ENCODE results near the gene OIT3. TPM values are rescaled to one million over a fixed set of nuclear protein-coding genes. Genes with fewer than 3 reads are reported as not detected.

Gene OIT3
- total RNA-seq (2022; extraction: Qiagen RNA extraction) = 0.11 TPM in 1 of 5 replicates, not detected in the others

GRCh38 chr10:72893136-72893798 lies at the start of gene OIT3:
TSS of gene OIT3 (plus strand) at chr10:72893739. CDS start at chr10:72893799, 60 bp downstream.

DNA sequence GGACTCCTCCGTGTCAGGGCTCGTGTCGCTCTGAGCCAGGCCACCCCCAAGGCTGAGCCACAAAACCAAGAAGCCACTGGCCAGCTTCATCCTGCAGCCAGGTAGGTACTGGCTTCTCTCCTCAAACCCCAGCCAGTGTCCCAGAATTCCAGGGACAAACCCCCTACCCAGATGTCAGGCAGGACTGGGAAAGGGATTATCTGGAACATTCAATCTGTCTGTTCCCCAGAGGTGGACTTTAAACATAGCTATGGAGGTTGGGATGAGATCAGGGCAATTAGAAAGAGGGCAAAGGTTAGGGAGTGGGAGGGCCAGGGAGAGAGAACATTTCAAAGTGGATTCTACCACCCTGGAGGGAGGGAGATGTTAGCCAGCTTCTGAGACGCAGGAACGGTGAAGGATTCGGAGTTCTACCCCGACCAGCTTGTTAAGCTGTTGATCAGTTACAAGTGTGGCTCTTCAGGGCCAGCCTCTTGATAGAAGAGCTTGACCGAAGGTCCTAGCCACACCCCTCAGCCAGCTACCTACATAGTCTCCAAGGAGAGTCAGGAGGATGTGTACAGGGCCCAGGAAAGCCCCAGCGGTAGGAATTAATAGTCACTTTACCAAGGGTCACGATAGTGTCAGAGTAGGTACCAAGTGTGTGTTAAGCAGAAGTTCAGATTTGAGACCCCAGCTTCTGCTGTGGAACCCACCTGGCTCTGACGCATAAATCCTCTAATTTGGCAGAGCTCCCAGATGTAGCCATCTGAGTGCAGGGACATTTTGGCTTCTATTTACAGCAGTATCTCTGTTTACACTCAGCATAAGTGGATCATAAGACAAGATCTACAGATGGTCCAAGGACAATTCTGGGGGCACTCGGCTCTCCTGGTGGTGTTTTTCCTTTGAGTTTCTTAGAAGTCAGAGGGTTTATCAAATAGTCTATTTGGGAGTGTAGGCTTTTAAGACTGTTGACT lies 61.3 kb downstream of the OIT3 start, which contains the start of gene PLA2G12B:
TSS of gene PLA2G12B (minus strand) at position 211 of the 959 bp plus-strand sequence. CDS start at position 90, 121 bp downstream.

Other genes starting within 250 kb of the OIT3 start
- 25.6 to 31.2 TPM (median 29.2 TPM) in 5 replicates for gene MCU, start 201.6 kb upstream of the OIT3 start, total RNA-seq (2022; extraction: Qiagen RNA extraction)
- gene PLA2G12B, start 61.1 kb downstream of the OIT3 start, total RNA-seq (2022; extraction: Qiagen RNA extraction) = not detected in 5 replicates
- 18.1 to 27.1 TPM (median 22.6 TPM) in 5 replicates for gene P4HA1, start 203.1 kb downstream of the OIT3 start, total RNA-seq (2022; extraction: Qiagen RNA extraction)
- gene NUDT13, start 216.7 kb downstream of the OIT3 start, total RNA-seq (2022; extraction: Qiagen RNA extraction) = 2.2 to 4.0 TPM (median 3.3 TPM) in 5 replicates

All from A549 treated with Mapracorat at 1 μM for 4 hours (cell line).